Gastrocnemius medialis (tissue), 4 donors: ENCODE results near the gene CDKL4. TPM values are rescaled to one million over a fixed set of nuclear protein-coding genes. Genes with fewer than 3 reads are reported as not detected.

Source experiments
- ATAC-seq, 2 donors: fragments of 150-250 bp; one replicate each; pipeline ENCODE4 v1.9.1; 2016
- DNase-seq, 2 donors: peaks; one replicate each; pipeline ENCODE4 v3.0.0-alpha.2; 2019
- H3K27ac ChIP-seq, 4 donors: fragments of 200-600 bp; sonication (generic); 1 replicate in 1 of 4; 2 replicates in 3 of 4; pipeline ENCODE4 v1.5.1; 2016 to 2018; ENCODE audit warnings: mild to moderate bottlenecking in 2 of 4, moderate library complexity in 1 of 4
- H3K27me3 ChIP-seq, 3 donors: fragments of 200-600 bp; sonication (generic) in 2 of 3; 1 replicate in 1 of 3; 2 replicates in 2 of 3; pipeline versions ENCODE4 v1.5.1 to v1.6.0; 2016 to 2019; ENCODE audit warnings: mild to moderate bottlenecking in 1 of 3, moderate library complexity in 1 of 3
- H3K36me3 ChIP-seq, 2 donors: fragments of 200-600 bp; sonication (generic) in 1 of 2; one replicate each; pipeline ENCODE4 v1.5.1; 2017 to 2018
- H3K4me1 ChIP-seq, 2 donors: fragments of 200-600 bp; sonication (generic) in 1 of 2; one replicate each; pipeline ENCODE4 v1.5.1; 2016 to 2017; ENCODE audit warnings: mild to moderate bottlenecking in 2 of 2
- H3K4me3 ChIP-seq, 4 donors: fragments of 200-600 bp; sonication (generic) in 3 of 4; 1 replicate in 1 of 4; 2 replicates in 3 of 4; pipeline ENCODE4 v1.5.1; 2016 to 2019; ENCODE audit warnings: mild to moderate bottlenecking in 2 of 4
- H3K9me3 ChIP-seq, 3 donors: fragments of 200-600 bp; sonication (generic) in 2 of 3; 1 replicate in 1 of 3; 2 replicates in 2 of 3; pipeline ENCODE4 v1.5.1; 2016 to 2019
- CTCF ChIP-seq, 5 experiments: fragments of 450-650 bp in 3 of 5; fragments of 200-600 bp in 2 of 5; sonication (generic) in 2 of 5; IDR thresholded peaks in 4 of 5; conservative IDR thresholded peaks in 1 of 5; 1 replicate in 4 of 5; 2 replicates in 1 of 5; pipeline ENCODE4 v1.5.1; 2016 to 2019; ENCODE audit warnings: antibody characterized with exemption in 5 of 5, mild to moderate bottlenecking in 3 of 5, moderate library complexity in 3 of 5
- POLR2A ChIP-seq, 2 donors: fragments of 450-650 bp; IDR thresholded peaks; one replicate each; pipeline ENCODE4 v1.6.1; 2017; ENCODE audit warnings: antibody characterized with exemption in 2 of 2, mild to moderate bottlenecking in 2 of 2, moderate library complexity in 2 of 2
- in situ Hi-C, 4 donors: fragments of 200-750 bp; cut with MboI; loops; one replicate each; pipeline versions ENCODE4 v1.15.0 to v1.8.0; 2017; ENCODE audit warnings: low sequenced_read_pairs in 4 of 4
- intact Hi-C: fragments of 100-400 bp; cut with DNase I; formaldehyde crosslinking; loops from one replicate; pipeline ENCODE4 v1.15.1; 2023; ENCODE audit warnings: low total_unique reads
- total RNA-seq, 4 donors: library from RNA; depleted of rRNA; stranded (reverse); fragments of >200 nt; gene quantifications; one replicate each; pipeline versions ENCODE4 v1.1.0 to v1.2.3, GENCODE V29; 2016

CDKL4 gene
- total RNA-seq, 4 donors from 2014 or later = 0.36 to 1.1 TPM; not detected in 2

- H3K36me3 ChIP-seq = no peaks in the 10 kb centered on the region
- peaks cover 0 to under 1% of the 10 kb centered on the region in 2 donors for H3K4me1 ChIP-seq
- TF ChIP-seq CTCF (IDR thresholded peaks at IDR 0.05 in 4 of 5, conservative IDR thresholded peaks at IDR 0.05 in 1 of 5) (no peak), POLR2A (IDR thresholded peaks at IDR 0.05) (no peak)
- intact Hi-C loops (no loop called here), in situ Hi-C loops (no loop called here)
- peak overlapping the region in 1 of 4 donors; percentile 19 for H3K27ac ChIP-seq
- H3K4me3 ChIP-seq = no peak overlapping the region
- H3K27me3 ChIP-seq = no peaks in the 10 kb centered on the region
- H3K9me3 ChIP-seq = no peaks in the 10 kb centered on the region
- DNase-seq = no peak
- ATAC-seq = no peak
These were observed 88.8 kb downstream of the CDKL4 start for GRCh38 chr2:39154944-39155343.

GRCh38 chr2:39153312-39153711 is 90.5 kb downstream of the CDKL4 start:
- H3K9me3 ChIP-seq = no peaks in the 10 kb centered on the region
- no peaks in the 10 kb centered on the region for H3K27me3 ChIP-seq
- H3K27ac ChIP-seq = no peak overlapping the region
- intact Hi-C loops = no loop called here
- H3K4me1 ChIP-seq = no peaks in the 10 kb centered on the region
- no peak for DNase-seq
- no peak overlapping the region for H3K4me3 ChIP-seq
- no peaks in the 10 kb centered on the region for H3K36me3 ChIP-seq
- ATAC-seq = no peak
- in situ Hi-C loops = no loop called here
- TF ChIP-seq CTCF (IDR thresholded peaks at IDR 0.05 in 4 of 5, conservative IDR thresholded peaks at IDR 0.05 in 1 of 5) = no peak
- no peak for TF ChIP-seq POLR2A (IDR thresholded peaks at IDR 0.05)

- no peaks in the 10 kb centered on the region for H3K9me3 ChIP-seq
- no peaks in the 10 kb centered on the region for H3K4me1 ChIP-seq
- no peaks in the 10 kb centered on the region for H3K36me3 ChIP-seq
- TF ChIP-seq POLR2A (IDR thresholded peaks at IDR 0.05) (no peak), CTCF (IDR thresholded peaks at IDR 0.05 in 4 of 5, conservative IDR thresholded peaks at IDR 0.05 in 1 of 5) (no peak)
- DNase-seq (no peak), ATAC-seq (no peak)
- no peak overlapping the region for H3K4me3 ChIP-seq
- H3K27ac ChIP-seq = no peak overlapping the region
- no peaks in the 10 kb centered on the region for H3K27me3 ChIP-seq
- intact Hi-C loops = no loop called here
- in situ Hi-C loops = no loop called here
These were observed 91.3 kb downstream of the CDKL4 start for GRCh38 chr2:39152504-39152903.

GRCh38 chr2:39150890-39151497 is 92.8 kb downstream of the CDKL4 start:
- H3K36me3 ChIP-seq = no peaks in the 10 kb centered on the region
- in situ Hi-C loops = no loop called here
- H3K27ac ChIP-seq = peak overlapping the region in 1 of 4 donors; percentile 2
- H3K4me3 ChIP-seq = no peak overlapping the region
- ATAC-seq = no peak
- TF ChIP-seq POLR2A (IDR thresholded peaks at IDR 0.05) = no peak
- TF ChIP-seq CTCF (IDR thresholded peaks at IDR 0.05 in 4 of 5, conservative IDR thresholded peaks at IDR 0.05 in 1 of 5) = no peak
- H3K9me3 ChIP-seq = no peaks in the 10 kb centered on the region
- no peaks in the 10 kb centered on the region for H3K27me3 ChIP-seq
- H3K4me1 ChIP-seq = peaks cover 0 to 4% of the 10 kb centered on the region in 2 donors
- intact Hi-C loops = no loop called here
- DNase-seq = no peak

GRCh38 chr2:39150102-39150562 is 93.6 kb downstream of the CDKL4 start:
- TF ChIP-seq POLR2A (IDR thresholded peaks at IDR 0.05) (no peak), CTCF (IDR thresholded peaks at IDR 0.05 in 4 of 5, conservative IDR thresholded peaks at IDR 0.05 in 1 of 5) (no peak)
- H3K9me3 ChIP-seq = no peaks in the 10 kb centered on the region
- no peak overlapping the region for H3K27ac ChIP-seq
- H3K27me3 ChIP-seq = no peaks in the 10 kb centered on the region
- no peak for ATAC-seq
- in situ Hi-C loops (no loop called here), intact Hi-C loops (no loop called here)
- no peaks in the 10 kb centered on the region for H3K36me3 ChIP-seq
- H3K4me1 ChIP-seq = peaks cover 0 to 4% of the 10 kb centered on the region in 2 donors
- H3K4me3 ChIP-seq = no peak overlapping the region
- DNase-seq = no peak
